AG08395 (cell line): ENCODE measurements around the gene HID1.
"Not testable (repeated sequence)": the region's sequence is repeated elsewhere in the genome, so short reads cannot be mapped to it uniquely, and the experiment has no call there.

Experiments used
- DNase-seq: peaks from one replicate; pipeline ENCODE4 v3.0.0; 2012; ENCODE audit warnings: mixed read lengths, low spot score

HID1 gene

DNA sequence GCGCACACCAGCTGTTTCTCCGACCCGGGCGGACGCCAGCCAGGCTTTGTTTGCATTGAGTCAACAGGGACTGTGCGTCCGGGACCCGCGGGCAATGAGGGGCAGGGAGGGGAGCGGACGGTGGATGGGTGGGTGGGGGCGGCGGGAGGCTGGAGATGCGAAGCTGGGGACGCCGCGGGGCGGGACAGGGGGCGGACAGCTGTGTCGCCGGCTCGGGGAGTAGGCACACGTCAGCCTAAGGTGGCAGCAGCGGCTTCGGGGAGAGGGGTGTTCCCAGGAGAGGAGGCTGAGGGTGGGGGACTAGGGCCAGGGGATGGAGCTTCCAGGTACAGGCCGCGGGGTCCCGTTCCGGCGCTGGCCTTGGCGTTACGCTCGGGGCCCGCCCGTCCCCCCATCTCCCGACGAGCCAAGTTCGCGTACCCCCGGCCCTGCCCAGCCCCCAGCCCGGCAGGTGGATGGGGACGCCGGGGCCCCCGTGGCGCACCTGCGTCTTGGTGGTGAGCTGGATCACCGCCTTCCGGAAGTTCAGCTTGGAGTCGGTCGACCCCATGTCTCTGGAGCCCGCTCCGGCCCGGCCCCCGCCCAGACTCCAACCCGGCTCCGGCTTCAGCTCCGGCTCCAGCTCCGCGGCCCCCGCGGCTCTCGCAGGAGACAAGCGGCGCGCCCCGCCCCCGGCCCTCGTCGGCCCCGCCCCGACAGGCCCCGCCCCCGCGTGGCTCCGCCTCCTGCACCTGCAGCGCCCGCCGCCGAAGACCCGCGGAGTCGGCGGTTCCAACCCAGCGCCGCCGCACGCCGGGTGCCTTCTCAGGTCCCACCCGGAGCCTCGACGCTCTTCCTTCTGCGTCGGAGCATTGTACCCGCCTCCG lies at the start of gene HID1:
Gene HID1 (minus strand): TSS at position 653 of the 866 bp plus-strand sequence. CDS start 103 bp downstream, at position 550.
- no peak for DNase-seq

DNA sequence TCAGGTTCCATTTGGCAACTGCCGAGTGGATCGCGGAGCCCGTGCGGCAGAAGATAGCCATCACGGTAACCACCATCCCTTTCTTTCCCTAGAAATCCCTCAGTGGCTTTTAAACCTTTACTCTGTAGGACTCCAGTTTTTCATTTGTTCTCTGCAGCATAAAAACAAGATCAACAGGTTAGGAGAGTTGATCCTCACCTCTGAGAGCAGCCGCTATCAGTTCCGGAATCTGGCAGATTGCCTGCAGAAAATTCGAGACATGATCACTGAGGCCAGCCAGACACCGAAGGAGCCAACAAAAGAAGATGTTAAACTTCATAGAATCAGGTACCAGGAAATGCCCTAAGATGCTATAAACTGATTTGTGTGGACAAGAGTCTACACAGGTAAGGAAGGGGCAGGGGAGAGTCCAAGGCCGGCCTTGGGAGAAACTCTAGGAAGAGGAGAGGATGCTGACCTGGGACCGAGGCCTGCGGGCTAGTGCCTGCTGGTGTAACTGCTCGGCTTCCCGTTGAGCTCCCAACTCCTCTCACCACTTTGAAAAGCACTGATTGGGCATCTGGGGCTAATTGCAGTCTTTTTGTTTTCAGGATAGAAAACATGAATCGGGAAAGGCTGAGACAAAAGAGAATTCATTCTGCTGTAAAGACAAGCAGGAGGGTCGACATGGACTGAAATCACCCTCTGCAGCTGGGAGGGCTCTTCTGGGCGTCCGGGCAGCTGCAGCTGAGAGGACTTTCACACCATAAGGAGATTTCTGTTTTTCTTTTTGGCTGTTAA lies 48.0 kb upstream of the HID1 start:
- no peak for DNase-seq

GRCh38 chr17:75019710-75020109 lies 47.2 kb upstream of the HID1 start:
- DNase-seq: no peak

DNA sequence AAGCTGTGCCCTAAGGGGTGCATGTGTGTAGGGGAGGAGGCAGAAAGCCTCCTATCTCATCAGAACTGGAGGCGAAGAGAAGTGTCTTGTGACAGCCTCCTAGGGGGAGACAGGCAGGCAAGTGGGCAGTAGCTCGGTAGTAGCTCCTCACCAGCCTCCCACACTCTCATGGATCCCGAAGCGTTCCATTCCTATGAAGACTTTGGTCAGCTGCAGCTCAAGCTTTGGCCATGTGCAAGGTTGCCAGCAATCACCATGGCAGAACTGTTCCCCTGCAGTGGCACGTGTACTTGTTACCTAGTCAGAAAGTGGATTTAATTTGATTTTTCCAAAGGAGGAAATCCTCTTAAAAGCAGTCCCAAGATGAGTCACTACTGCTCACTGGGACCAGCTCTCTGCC lies 46.6 kb upstream of the HID1 start:
- no peak for DNase-seq

DNA sequence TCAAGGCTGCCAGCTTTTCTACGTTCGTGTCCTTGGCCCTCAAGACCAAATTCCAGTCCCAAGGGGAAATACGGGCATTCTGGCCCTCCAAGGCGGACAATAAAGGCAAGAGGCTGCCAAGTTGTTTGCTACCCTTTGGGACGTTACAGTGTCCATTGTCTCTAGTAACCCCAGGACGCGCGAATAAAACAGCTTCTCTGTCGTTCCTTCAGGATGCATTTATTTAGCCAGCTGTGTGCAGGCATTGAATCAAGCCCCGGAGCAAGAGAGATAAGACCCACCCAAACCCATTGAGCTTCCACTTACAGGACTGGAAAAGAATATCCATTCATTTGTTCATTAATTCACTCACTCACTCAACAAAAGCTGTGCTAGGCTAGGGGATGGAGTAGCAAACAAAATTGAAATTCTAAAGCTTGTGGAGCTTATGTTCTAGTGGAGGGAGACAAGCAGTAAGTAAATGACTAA lies 40.6 kb upstream of the HID1 start:
- DNase-seq: no peak

- DNase-seq: peak; percentile 90
Observed at GRCh38 chr17:75012346-75013091, 40.0 kb upstream of the HID1 start, which contains the start of gene MRPL58. Gene MRPL58, plus strand, starts transcription at chr17:75012670. Its CDS starts 17 bp downstream, at chr17:75012687.

GRCh38 chr17:75012096-75012345 lies 39.5 kb upstream of the HID1 start:
- no peak for DNase-seq

DNA sequence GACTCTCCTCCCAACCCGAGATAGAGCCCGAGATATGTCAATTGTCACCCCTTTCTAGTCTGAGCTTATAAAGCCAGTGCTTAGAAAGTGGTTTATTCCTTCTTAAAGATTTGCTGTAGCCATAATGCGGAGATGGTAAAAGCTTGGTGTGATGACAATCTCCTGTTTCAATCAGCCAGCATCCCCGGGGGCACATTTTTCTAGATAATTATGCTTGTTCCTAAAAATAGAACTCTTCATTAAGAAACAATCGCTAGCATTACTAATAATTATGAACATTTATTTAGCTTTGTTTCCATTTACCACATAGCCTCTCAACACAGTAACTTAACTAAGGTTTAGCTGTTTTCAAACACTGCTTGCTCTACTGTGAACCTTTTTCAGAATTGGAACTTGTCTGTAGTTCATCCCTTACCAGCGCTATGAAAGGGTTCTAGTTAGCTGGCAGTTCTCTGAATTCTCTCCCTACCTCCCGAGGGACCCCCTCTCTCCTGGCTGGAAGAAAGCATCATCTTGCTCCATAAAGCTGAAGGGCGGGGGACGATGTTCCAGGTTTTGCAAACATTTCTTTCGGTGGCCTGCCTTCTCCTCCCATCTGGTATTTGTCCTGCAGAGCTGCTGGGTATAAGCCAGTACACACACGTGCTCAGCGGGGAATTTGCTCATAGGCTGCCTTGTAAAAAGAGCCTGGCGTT lies 39.0 kb upstream of the HID1 start:
- peak; percentile 87 for DNase-seq

DNA sequence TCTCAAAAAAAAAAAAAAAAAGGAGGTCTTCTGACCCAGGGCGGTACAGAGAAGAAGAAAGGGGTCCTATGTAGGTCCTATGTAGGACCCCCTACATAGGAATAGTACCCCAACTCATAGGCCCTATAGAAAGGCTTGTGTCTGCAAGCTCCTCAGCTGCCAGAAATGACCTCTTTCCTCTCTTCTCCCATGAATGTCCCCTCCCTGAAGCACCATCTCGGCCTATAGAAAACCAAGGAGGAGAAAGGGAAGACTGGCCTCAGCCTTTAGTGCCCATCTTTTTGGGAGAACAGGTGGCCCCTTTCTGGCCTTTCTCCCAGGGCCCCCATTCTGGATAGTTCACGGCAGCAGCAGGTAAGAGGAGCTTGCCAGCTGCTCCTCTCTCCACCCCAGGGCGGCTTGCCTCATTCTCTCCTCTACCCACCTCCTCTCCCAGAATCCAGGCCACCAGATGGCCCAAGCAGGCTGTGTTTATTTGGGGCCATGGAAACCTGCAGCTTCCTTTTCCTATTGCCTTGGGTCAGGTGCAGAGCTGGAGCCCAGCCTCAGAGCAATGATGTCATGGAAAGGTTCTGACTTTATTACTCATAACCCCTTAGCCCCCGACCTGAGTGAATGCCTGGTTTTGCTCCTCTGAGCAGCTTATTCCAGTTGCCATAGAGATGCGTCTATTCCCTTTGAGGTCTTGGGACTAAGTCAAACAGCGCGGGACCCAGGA lies 38.3 kb upstream of the HID1 start:
- peak; percentile 31 for DNase-seq

DNA sequence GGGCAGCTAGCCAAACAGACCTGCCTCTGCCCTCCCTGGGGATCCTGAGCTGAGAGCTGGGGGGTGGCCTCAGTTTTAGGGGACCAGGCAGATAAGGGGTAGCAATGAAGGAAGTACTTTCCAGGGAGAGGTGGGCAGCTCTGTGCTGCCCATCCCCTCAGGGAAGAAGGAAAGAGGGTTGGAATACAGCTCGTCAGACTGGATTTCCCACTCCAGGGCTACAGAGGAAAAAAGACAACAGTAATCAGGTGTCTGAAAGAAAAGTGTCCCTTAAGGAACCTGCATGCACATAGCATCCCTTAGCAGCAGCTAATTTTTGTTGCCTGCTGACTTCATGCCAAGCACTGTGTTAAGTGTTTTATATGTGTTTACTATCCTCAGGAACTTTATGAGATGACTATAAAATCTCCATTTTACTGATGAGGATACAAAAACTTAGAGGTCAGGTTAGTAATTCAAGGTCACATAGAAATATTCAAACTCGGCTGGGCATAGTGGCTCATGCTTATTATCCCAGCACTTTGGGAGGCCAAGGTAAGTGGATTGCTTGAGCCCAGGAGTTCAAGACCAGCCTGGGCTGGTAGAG lies 36.7 kb upstream of the HID1 start:
- DNase-seq: no peak

GRCh38 chr17:75008373-75008772 lies 35.8 kb upstream of the HID1 start:
- DNase-seq: no peak

- no peak for DNase-seq
Observed at GRCh38 chr17:75006653-75007052, 34.1 kb upstream of the HID1 start.

DNA sequence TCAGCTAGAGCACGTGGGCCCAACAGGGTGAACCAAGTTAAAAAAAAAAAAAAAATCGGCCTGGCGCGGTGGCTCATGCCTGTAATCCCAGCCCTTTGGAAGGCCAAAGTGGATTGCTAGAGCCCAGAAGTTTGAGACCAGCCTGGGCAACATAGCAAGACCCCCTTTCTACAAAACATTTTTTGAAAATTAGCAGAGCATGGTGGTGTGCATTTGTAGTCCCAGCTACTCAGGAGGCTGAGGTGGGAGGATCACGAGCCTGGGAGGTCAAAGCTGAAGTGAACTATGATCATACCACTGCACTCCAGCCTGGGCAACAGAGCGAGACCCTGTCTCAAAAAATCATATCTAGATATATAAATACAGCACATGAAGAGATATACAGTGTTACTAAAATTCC lies 33.5 kb upstream of the HID1 start:
- DNase-seq: not testable (repeated sequence)

DNA sequence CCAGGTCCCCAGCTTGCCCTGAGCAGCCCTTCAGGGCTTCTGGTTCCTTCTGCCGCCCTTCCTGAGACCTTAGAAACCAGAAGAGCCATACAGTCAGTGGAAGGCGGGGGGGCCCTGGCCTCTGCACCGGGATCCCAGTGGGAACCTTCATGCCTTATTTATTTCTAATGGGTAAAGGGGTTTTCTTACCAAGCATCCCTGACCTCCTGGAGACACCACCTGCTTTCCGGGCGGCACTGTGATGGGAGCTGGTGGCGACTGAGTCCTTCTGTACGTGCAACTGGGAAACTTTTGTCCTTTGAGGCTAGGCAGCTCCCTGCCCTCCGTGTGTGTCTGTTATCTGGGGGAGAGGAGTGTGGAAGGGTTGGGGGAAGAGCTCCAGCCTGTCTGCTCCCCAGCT lies 32.7 kb upstream of the HID1 start:
- DNase-seq: no peak

DNA sequence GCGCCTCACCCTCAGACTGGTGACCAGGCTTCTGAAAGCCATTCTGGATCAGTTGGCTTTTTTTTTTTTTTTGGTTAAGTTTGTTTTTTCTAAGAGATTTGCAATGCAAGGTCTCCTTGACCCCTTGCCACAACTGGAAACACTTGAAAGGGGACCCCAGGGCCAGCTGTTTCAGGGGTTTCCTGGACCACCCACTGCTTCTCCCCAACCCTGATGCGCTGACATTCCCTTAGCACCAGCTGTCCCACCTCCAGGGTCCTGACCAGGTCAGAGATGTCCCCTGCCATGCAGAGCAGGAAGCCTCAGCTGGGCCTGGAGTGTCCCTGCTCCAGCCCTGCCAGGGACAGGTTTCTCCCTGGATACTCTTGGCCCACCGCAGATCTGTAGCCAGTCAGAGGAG lies 31.8 kb upstream of the HID1 start:
- DNase-seq: no peak

DNA sequence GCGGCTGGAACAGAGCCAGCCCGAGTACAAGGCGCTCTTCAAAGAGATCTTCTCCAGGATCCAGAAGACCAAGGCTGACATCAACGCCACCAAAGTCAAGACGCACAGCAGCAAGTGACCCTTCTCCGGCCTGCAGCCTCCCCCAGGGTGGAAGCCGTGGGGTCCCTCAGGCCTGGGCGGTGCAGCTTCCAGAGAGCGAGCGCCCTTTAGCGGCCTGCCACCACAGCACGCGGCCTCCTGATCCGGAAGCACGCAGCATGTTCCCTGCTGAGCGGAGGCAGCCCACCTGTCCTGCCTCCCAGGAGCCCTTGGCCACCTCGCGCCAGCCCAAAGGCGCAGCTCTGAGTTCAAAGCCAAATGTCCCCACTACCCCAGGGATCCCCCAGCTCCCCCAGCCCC lies 31.4 kb upstream of the HID1 start:
- DNase-seq: no peak

GRCh38 chr17:75003070-75003956 lies 30.8 kb upstream of the HID1 start:
- no peak for DNase-seq

- DNase-seq: no peak
Observed at GRCh38 chr17:75001915-75002843, 29.6 kb upstream of the HID1 start.

DNA sequence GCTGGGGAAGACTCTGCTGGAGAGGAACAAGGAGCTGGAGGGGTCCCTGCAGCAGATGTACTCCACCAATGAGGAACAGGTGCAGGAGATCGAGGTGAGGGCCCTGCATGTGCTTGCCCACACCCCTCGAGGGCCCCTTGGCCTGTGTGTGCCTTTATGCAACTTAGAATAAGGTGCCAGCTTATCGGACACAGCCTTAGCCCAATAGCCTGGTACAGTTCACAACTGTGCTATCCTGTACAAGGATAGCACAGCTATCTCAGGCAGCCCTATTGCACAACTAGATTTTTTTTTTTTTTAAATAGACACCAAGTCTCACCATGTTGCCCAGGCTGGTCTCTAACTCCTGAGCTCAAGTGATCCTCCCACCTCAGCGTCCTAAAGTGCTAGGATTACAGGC lies 27.0 kb upstream of the HID1 start:
- DNase-seq: no peak
